ENCODE measurements around the gene CASZ1. TPM values are rescaled to one million over a fixed set of nuclear protein-coding genes. Genes with fewer than 3 reads are reported as not detected.

Gene CASZ1
- total RNA-seq, 2 donors from 2014 or later: 90.9 to 96.9 TPM

GRCh38 chr1:10713614-10714013 lies 82.8 kb downstream of the CASZ1 start:
- TF ChIP-seq POLR2A (IDR thresholded peaks at IDR 0.05) (no peak), POLR2AphosphoS5 (IDR thresholded peaks at IDR 0.05) (no peak), CTCF (IDR thresholded peaks at IDR 0.05) (no peak)
- Histone ChIP-seq H3K4me3 (no peak overlapping the region), H3K36me3 (no peaks in the 10 kb centered on the region), H3K9me3 (no peaks in the 10 kb centered on the region), H3K27ac (peak overlapping the region; percentile 60 to 61), H3K27me3 (replicated peaks; ENCODE audit: insufficient read depth) (no peaks in the 10 kb centered on the region), H3K4me1 (replicated peaks) (peaks cover 8% of the 10 kb centered on the region)
- DNase-seq (ENCODE audit: low spot score): no peak
- 92% methylated on average over 7 of the region's 7 CpGs for WGBS
- intact Hi-C loops (cut with DNase I): no loop called here

- DNase-seq (ENCODE audit: low spot score): no peak
- peaks cover 8% of the 10 kb centered on the region for H3K4me1 ChIP-seq (replicated peaks)
- WGBS: 77% methylated on average over 24 of the region's 25 CpGs
- H3K27ac ChIP-seq: no peak overlapping the region
- no peaks in the 10 kb centered on the region for H3K9me3 ChIP-seq
- H3K36me3 ChIP-seq: no peaks in the 10 kb centered on the region
- H3K4me3 ChIP-seq: no peak overlapping the region
- no peaks in the 10 kb centered on the region for H3K27me3 ChIP-seq (replicated peaks; ENCODE audit: insufficient read depth)
- intact Hi-C loops (cut with DNase I): no loop called here
- TF ChIP-seq POLR2A (IDR thresholded peaks at IDR 0.05): no peak
- TF ChIP-seq POLR2AphosphoS5 (IDR thresholded peaks at IDR 0.05): no peak
- TF ChIP-seq CTCF (IDR thresholded peaks at IDR 0.05): no peak
These were observed 83.7 kb downstream of the CASZ1 start for GRCh38 chr1:10712568-10713362.

- H3K9me3 ChIP-seq: no peaks in the 10 kb centered on the region
- no peak overlapping the region for H3K4me3 ChIP-seq
- H3K27me3 ChIP-seq (replicated peaks; ENCODE audit: insufficient read depth): no peaks in the 10 kb centered on the region
- no peak overlapping the region for H3K27ac ChIP-seq
- no peak for DNase-seq (ENCODE audit: low spot score)
- intact Hi-C loops (cut with DNase I): no loop called here
- H3K36me3 ChIP-seq: no peaks in the 10 kb centered on the region
- peaks cover 8% of the 10 kb centered on the region for H3K4me1 ChIP-seq (replicated peaks)
- TF ChIP-seq POLR2A (IDR thresholded peaks at IDR 0.05): no peak
- TF ChIP-seq POLR2AphosphoS5 (IDR thresholded peaks at IDR 0.05): no peak
- 85% methylated on average over 7 of the region's 7 CpGs for WGBS
These were observed 86.0 kb downstream of the CASZ1 start for GRCh38 chr1:10710489-10710888.

GRCh38 chr1:10709646-10710045 lies 86.8 kb downstream of the CASZ1 start:
- DNase-seq (ENCODE audit: low spot score): no peak
- Histone ChIP-seq H3K36me3 (no peaks in the 10 kb centered on the region), H3K9me3 (no peaks in the 10 kb centered on the region), H3K27me3 (replicated peaks; ENCODE audit: insufficient read depth) (no peaks in the 10 kb centered on the region), H3K4me1 (replicated peaks) (peaks cover 11% of the 10 kb centered on the region), H3K4me3 (no peak overlapping the region), H3K27ac (peak overlapping the region in 1 of 2 donors; percentile 27)
- WGBS: 88% methylated on average over 19 of the region's 19 CpGs
- intact Hi-C loops (cut with DNase I): no loop called here
- TF ChIP-seq POLR2AphosphoS5 (IDR thresholded peaks at IDR 0.05) (no peak), CTCF (IDR thresholded peaks at IDR 0.05) (no peak), POLR2A (IDR thresholded peaks at IDR 0.05) (no peak)

GRCh38 chr1:10709165-10709564 lies 87.3 kb downstream of the CASZ1 start:
- intact Hi-C loops (cut with DNase I): no loop called here
- H3K4me3 ChIP-seq: no peak overlapping the region
- TF ChIP-seq POLR2AphosphoS5 (IDR thresholded peaks at IDR 0.05) (no peak), POLR2A (IDR thresholded peaks at IDR 0.05) (no peak), CTCF (IDR thresholded peaks at IDR 0.05) (no peak)
- no peak for DNase-seq (ENCODE audit: low spot score)
- H3K27me3 ChIP-seq (replicated peaks; ENCODE audit: insufficient read depth): no peaks in the 10 kb centered on the region
- peak overlapping the region in 1 of 2 donors; percentile 27 for H3K27ac ChIP-seq
- no peaks in the 10 kb centered on the region for H3K36me3 ChIP-seq
- H3K9me3 ChIP-seq: no peaks in the 10 kb centered on the region
- WGBS: 79% methylated on average over 16 of the region's 16 CpGs
- H3K4me1 ChIP-seq (replicated peaks): peaks cover 16% of the 10 kb centered on the region
